Bronchial epithelial cell (primary cell): Measurements from ENCODE around the gene HMX1. TPM values are rescaled to one million over a fixed set of nuclear protein-coding genes. Genes with fewer than 3 reads are reported as not detected.

Experiments
- DNase-seq: peaks from one replicate; pipeline ENCODE4 v3.0.0-alpha.2; 2010; ENCODE audit warnings: low read depth
- FAIRE-seq: peaks from 2 replicates; lab custom pipeline; 2011; peaks lifted over from hg19 to GRCh38; lab: Jason Lieb, UNC
- H3K27me3 ChIP-seq: 2 replicates; pipeline ENCODE4 v1.5.1; 2011; ENCODE audit warnings: low read length; ENCODE audit not compliant: control insufficient read depth, insufficient read depth
- H3K36me3 ChIP-seq: 2 replicates; pipeline ENCODE4 v1.5.1; 2011; ENCODE audit warnings: low read length; ENCODE audit not compliant: control insufficient read depth, insufficient read depth
- H3K4me3 ChIP-seq: 2 replicates; pipeline ENCODE4 v1.5.1; 2011; ENCODE audit warnings: mild to moderate bottlenecking, low read depth, low read length, control low read depth
- total RNA-seq: library from RNA; depleted of rRNA; stranded (reverse); fragments of >200 nt; gene quantifications from 2 replicates; pipeline ENCODE4 v1.2.1, GENCODE V29; 2014
- TF ChIP-seq, protein P1 (sequence below): IDR thresholded peaks from 2 replicates; pipeline ENCODE4 v1.5.1; 2011; ENCODE audit warnings: mild to moderate bottlenecking, moderate library complexity, low read length, control low read depth, inconsistent platforms; ENCODE audit not compliant: insufficient read depth, severe bottlenecking

Gene HMX1
- total RNA-seq, 1 donor from 2014 or later: not detected

GRCh38 chr4:8834681-8835220 is 36.9 kb downstream of the HMX1 start:
- TF ChIP-seq, protein P1, sequence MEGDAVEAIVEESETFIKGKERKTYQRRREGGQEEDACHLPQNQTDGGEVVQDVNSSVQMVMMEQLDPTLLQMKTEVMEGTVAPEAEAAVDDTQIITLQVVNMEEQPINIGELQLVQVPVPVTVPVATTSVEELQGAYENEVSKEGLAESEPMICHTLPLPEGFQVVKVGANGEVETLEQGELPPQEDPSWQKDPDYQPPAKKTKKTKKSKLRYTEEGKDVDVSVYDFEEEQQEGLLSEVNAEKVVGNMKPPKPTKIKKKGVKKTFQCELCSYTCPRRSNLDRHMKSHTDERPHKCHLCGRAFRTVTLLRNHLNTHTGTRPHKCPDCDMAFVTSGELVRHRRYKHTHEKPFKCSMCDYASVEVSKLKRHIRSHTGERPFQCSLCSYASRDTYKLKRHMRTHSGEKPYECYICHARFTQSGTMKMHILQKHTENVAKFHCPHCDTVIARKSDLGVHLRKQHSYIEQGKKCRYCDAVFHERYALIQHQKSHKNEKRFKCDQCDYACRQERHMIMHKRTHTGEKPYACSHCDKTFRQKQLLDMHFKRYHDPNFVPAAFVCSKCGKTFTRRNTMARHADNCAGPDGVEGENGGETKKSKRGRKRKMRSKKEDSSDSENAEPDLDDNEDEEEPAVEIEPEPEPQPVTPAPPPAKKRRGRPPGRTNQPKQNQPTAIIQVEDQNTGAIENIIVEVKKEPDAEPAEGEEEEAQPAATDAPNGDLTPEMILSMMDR: no peak
- no peaks in the 10 kb centered on the region for H3K36me3 ChIP-seq
- FAIRE-seq: no peak
- H3K27me3 ChIP-seq: no peaks in the 10 kb centered on the region
- DNase-seq: no peak
- no peak overlapping the region for H3K4me3 ChIP-seq

DNA sequence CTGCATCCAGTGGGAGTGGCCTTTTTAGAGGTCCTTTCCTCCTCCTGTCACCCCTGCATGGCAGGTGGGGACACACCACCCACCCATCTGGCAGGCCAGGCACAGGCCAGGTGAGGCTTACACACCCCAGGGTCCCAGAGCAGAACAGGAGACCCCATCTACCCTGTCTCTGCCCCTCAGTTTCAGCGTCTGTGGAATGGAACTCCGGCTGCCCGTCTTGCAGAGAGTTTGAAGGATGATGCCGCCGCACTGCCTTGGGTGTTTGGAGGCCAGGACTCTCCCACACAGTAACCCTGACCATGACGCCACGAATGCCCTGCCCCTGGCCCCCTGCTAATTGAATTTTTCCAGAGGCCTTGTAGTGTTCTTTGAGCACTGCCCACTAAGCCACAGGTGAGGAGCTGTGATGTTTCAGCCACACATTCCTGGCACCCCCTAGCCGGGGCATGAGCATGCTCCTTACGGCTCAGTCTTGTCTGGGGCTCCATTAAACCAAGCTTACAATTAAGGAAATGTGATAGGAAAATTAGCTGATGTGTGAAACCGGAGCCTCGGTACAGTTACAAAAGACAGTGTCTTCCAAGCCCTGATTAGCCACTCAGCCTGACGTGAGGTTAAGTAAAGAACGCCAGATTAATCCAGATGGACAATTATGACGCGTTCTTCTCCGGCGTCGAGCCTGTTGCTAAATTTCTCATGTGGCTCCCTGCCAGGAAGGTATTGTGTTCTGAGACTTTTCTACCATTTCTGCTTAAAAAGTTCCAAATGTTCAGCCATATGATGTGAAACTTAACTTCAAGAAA is 39.3 kb downstream of the HMX1 start:
- Histone ChIP-seq H3K4me3 (no peak overlapping the region), H3K27me3 (no peaks in the 10 kb centered on the region), H3K36me3 (no peaks in the 10 kb centered on the region)
- FAIRE-seq (no peak), DNase-seq (no peak)
- TF ChIP-seq, protein P1: no peak

- TF ChIP-seq, protein P1: no peak
- DNase-seq: no peak
- Histone ChIP-seq H3K4me3 (no peak overlapping the region), H3K27me3 (no peaks in the 10 kb centered on the region), H3K36me3 (no peaks in the 10 kb centered on the region)
- no peak for FAIRE-seq
Observed at GRCh38 chr4:8831221-8832112, 40.2 kb downstream of the HMX1 start.

- H3K36me3 ChIP-seq: no peaks in the 10 kb centered on the region
- no peak for DNase-seq
- no peak for FAIRE-seq
- TF ChIP-seq, protein P1: no peak
- no peak overlapping the region for H3K4me3 ChIP-seq
- H3K27me3 ChIP-seq: no peaks in the 10 kb centered on the region
Observed at GRCh38 chr4:8830611-8831200, 40.9 kb downstream of the HMX1 start.

- H3K36me3 ChIP-seq: no peaks in the 10 kb centered on the region
- no peak overlapping the region for H3K4me3 ChIP-seq
- DNase-seq: no peak
- TF ChIP-seq, protein P1: no peak
- no peak for FAIRE-seq
- H3K27me3 ChIP-seq: no peaks in the 10 kb centered on the region
Observed at GRCh38 chr4:8830056-8830455, 41.6 kb downstream of the HMX1 start.
